Tibial artery (tissue), 4 donors: ENCODE results near the gene TTC24.

Experiments
- DNase-seq, 2 donors: peaks; one replicate each; pipeline ENCODE4 v3.0.0-alpha.2; 2019
- H3K27ac ChIP-seq, 2 donors: fragments of 200-600 bp; sonication (generic) in 1 of 2; 1 replicate in 1 of 2; 2 replicates in 1 of 2; pipeline ENCODE4 v1.5.1; 2018 to 2019; ENCODE audit warnings: mild to moderate bottlenecking in 1 of 2
- H3K27me3 ChIP-seq, 2 donors: fragments of 200-600 bp; sonication (generic) in 1 of 2; one replicate each; pipeline versions ENCODE4 v1.5.1 to v1.6.0; 2016 to 2019
- H3K36me3 ChIP-seq, 3 donors: fragments of 200-600 bp; sonication (generic) in 2 of 3; one replicate each; pipeline ENCODE4 v1.5.1; 2016 to 2019; ENCODE audit warnings: mild to moderate bottlenecking in 2 of 3
- H3K4me1 ChIP-seq, 4 donors: fragments of 200-600 bp; sonication (generic) in 2 of 4; 1 replicate in 3 of 4; 2 replicates in 1 of 4; pipeline ENCODE4 v1.5.1; 2016 to 2019
- H3K4me3 ChIP-seq, 2 donors: fragments of 200-600 bp; sonication (generic) in 1 of 2; 1 replicate in 1 of 2; 2 replicates in 1 of 2; pipeline ENCODE4 v1.5.1; 2018 to 2019; ENCODE audit warnings: mild to moderate bottlenecking in 2 of 2
- H3K9me3 ChIP-seq, 3 donors: fragments of 200-600 bp; sonication (generic) in 1 of 3; one replicate each; pipeline ENCODE4 v1.5.1; 2016 to 2019
- CTCF ChIP-seq, 2 experiments: fragments of 200-600 bp in 1 of 2; fragments of 450-650 bp in 1 of 2; IDR thresholded peaks; one replicate each; pipeline ENCODE4 v1.5.1; 2017 to 2019; ENCODE audit warnings: antibody characterized with exemption in 2 of 2, mild to moderate bottlenecking in 1 of 2, moderate library complexity in 1 of 2
- intact Hi-C: fragments of 100-400 bp; cut with DNase I; formaldehyde crosslinking; loops from one replicate; pipeline ENCODE4 v1.15.0; 2023; ENCODE audit warnings: low total_unique reads

TTC24 gene

GRCh38 chr1:156612666-156613065 is 33.1 kb downstream of the TTC24 start:
- Histone ChIP-seq H3K27ac (no peak overlapping the region), H3K4me3 (no peak overlapping the region), H3K36me3 (no peaks in the 10 kb centered on the region), H3K4me1 (peaks cover 0 to 37% (median 20%) of the 10 kb centered on the region in 4 donors), H3K27me3 (no peaks in the 10 kb centered on the region), H3K9me3 (no peaks in the 10 kb centered on the region)
- no peak for DNase-seq
- TF ChIP-seq CTCF (IDR thresholded peaks at IDR 0.05): no peak
- intact Hi-C loops: no loop called here

DNA sequence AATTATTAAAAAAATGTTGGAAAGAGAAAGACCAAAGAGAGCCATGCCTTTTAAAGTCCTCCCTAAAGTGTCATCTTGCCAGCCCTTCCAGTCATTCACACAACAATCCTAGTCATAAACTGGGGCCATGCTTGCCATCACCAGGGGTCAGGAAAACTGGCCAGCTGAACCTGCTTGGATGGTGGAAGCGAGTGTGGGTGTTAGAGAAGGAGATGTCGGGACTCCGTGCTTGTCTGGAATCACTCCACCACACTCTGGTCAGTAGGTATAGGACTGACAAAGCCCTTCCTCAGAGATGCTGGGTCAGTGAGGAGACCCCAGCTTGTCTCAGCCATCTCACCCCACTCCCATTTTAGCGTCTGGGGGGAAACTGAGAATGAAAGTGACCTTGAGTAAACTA is 36.4 kb downstream of the TTC24 start:
- H3K4me3 ChIP-seq: peak overlapping the region; percentile 4 to 32

DNA sequence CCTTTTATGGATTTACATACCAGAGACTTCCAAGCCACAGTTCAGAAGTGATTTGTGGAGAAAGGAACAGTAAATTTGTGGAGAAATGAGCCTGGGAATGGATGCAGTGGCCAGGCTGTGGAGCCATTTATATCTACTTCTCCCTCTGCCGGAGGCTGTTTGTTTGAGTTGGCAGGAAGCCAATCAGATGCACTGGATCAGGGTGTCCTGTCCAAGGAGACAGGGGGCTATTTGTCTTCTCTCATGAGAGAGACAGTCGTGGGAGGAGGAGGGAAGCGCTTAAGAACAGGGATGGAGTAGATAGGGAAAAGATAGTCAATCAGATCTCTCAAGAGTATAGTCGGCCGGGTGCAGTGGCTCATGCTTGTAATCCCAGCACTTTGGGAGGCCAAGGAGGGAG is 36.9 kb downstream of the TTC24 start:
- H3K27me3 ChIP-seq: no peaks in the 10 kb centered on the region
- H3K4me3 ChIP-seq: peak overlapping the region; percentile 4 to 32
- H3K36me3 ChIP-seq: no peaks in the 10 kb centered on the region
- TF ChIP-seq CTCF (IDR thresholded peaks at IDR 0.05): no peak
- peaks cover 0 to 31% (median 20%) of the 10 kb centered on the region in 4 donors for H3K4me1 ChIP-seq
- intact Hi-C loops: no loop called here
- peak in 1 of 2 donors; percentile 76 for DNase-seq
- peak overlapping the region; percentile 74 to 79 for H3K27ac ChIP-seq
- H3K9me3 ChIP-seq: no peaks in the 10 kb centered on the region

More for the DNA sequence above, 36.4 kb downstream of the TTC24 start:
- intact Hi-C loops: no loop called here
- H3K36me3 ChIP-seq: no peaks in the 10 kb centered on the region
- no peaks in the 10 kb centered on the region for H3K9me3 ChIP-seq
- H3K4me1 ChIP-seq: peaks cover 0 to 31% (median 20%) of the 10 kb centered on the region in 4 donors
- peak overlapping the region; percentile 74 to 79 for H3K27ac ChIP-seq
- DNase-seq: peak in 1 of 2 donors; percentile 73
- no peak for TF ChIP-seq CTCF (IDR thresholded peaks at IDR 0.05)
- H3K27me3 ChIP-seq: no peaks in the 10 kb centered on the region

DNA sequence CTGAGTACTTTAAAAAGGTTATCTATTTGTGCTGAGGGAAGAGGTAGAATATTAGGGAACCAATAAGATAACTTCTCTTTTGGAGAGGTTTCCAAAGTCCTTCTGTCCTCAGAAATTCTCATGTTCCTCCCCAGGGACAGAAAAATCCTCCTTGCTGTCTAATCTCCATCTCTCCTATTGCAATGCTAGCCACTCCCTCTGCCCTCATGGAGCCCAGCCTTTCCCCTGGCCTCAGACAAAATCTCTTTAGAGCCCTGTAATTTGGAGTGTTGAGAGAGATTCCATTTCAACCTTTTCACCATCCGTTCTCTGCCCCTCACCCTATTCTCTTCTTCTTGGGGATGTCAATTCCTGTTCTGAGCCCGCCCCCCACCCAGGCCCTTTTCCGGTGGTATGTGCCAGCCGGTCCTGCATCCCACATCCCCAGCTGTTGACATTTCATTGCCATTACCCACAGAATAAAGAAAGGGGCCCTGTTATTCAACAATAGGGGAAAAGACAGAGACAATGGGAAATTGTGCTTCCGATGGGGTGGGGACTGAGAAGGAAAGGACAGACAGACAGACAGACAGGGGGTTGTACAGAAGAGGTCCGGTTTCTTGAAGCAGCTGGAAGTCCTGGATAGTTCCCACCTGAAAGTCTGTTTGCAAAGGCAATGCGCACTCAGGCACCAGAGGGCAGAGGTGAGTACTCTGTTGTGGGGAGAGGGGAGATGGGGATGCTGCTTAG is 39.5 kb downstream of the TTC24 start, which contains the start of gene HAPLN2:
HAPLN2 (plus strand) TSS at position 563 of the 729 bp plus-strand sequence. CDS start 4,076 bp downstream, outside the sequence.
- Histone ChIP-seq H3K36me3 (no peaks in the 10 kb centered on the region), H3K9me3 (no peaks in the 10 kb centered on the region), H3K4me3 (no peak within 1 kb of the TSS), H3K27ac (no peak within 1 kb of the TSS), H3K4me1 (peaks cover 0 to 36% (median 25%) of the 10 kb centered on the region in 4 donors), H3K27me3 (peaks cover 0 to 9% of the 10 kb centered on the region in 2 donors)
- no peak for TF ChIP-seq CTCF (IDR thresholded peaks at IDR 0.05)
- intact Hi-C loops: no loop called here
- no peak for DNase-seq

DNA sequence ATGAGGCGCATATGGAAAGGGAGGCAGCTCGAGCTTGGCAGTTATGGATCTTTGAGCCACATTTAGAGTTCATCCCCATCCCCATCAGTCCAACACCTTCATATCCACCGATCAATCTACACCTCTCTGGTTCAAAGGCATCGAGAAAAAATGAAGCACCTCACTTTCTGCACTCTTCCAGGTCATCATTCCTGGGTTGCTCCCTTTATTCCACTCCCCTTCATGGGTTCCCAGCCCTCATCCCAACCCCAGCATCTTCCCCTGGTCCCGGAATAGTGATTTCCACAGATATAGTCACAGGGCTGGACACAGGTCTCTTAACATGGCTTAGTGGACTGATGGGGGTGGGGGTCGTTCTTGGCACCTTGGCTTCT is 40.0 kb downstream of the TTC24 start:
- intact Hi-C loops: no loop called here
- Histone ChIP-seq H3K4me1 (peaks cover 0 to 36% (median 29%) of the 10 kb centered on the region in 4 donors), H3K9me3 (no peaks in the 10 kb centered on the region), H3K4me3 (no peak overlapping the region), H3K27me3 (peaks cover 0 to 15% of the 10 kb centered on the region in 2 donors), H3K36me3 (no peaks in the 10 kb centered on the region), H3K27ac (no peak overlapping the region)
- no peak for DNase-seq
- no peak for TF ChIP-seq CTCF (IDR thresholded peaks at IDR 0.05)
